Measurements from ENCODE around the gene DNM3. TPM values are rescaled to one million over a fixed set of nuclear protein-coding genes. Genes with fewer than 3 reads are reported as not detected.

The DNM3 gene
- total RNA-seq, 1 experiment from 2014 or later: 0.11 TPM

- TF ChIP-seq CTCF (IDR thresholded peaks at IDR 0.05; ENCODE audit: insufficient read depth in 1 of 2, low read depth in 1 of 2, low read length in 1 of 2, severe bottlenecking in 1 of 2, unreplicated experiment in 1 of 2): no peak
- no peaks in the 10 kb centered on the region for H3K27me3 ChIP-seq (replicated peaks; ENCODE audit: control insufficient read depth, insufficient read depth, low read length)
- no peak for DNase-seq
- no peak overlapping the region for H3K4me3 ChIP-seq (ENCODE audit: low read depth, low read length)
- H3K4me3 Mint-ChIP-seq (ENCODE audit: unreplicated experiment): no peak overlapping the region
- CTCF ChIA-PET: interaction anchor here (1.2 kb wide), 1 partner anchor 180 kb away, joined by 4 read pairs; no protein-coding TSS in a partner anchor
- H3K36me3 Mint-ChIP-seq (ENCODE audit: insufficient read depth, unreplicated experiment): no peaks in the 10 kb centered on the region
- no TSS peak for BruUV-seq (replicated peaks)
- H3K27ac Mint-ChIP-seq (ENCODE audit: unreplicated experiment): no peak overlapping the region
- no peaks in the 10 kb centered on the region for H3K27me3 Mint-ChIP-seq (ENCODE audit: insufficient read depth, unreplicated experiment)
- no peaks in the 10 kb centered on the region for H3K36me3 ChIP-seq (ENCODE audit: control insufficient read depth, insufficient read depth, low read length)
- POLR2A ChIA-PET: no interaction called here
- H3K9me3 Mint-ChIP-seq (ENCODE audit: unreplicated experiment): no peaks in the 10 kb centered on the region
- intact Hi-C loops (cut with micrococcal nuclease; ENCODE audit: unreplicated experiment): no loop called here
- no peaks in the 10 kb centered on the region for H3K4me1 ChIP-seq
- H3K9me3 ChIP-seq: no peaks in the 10 kb centered on the region
- H3K4me1 Mint-ChIP-seq (ENCODE audit: low read depth, unreplicated experiment): no peaks in the 10 kb centered on the region
Measured at GRCh38 chr1:171805395-171806115, 35.7 kb upstream of the DNM3 start.

- POLR2A ChIA-PET: no interaction called here
- no peak overlapping the region for H3K4me3 Mint-ChIP-seq (ENCODE audit: unreplicated experiment)
- CTCF ChIA-PET: no interaction called here
Measured at GRCh38 chr1:171807556-171807955, 33.7 kb upstream of the DNM3 start.

GRCh38 chr1:171809834-171810233, 31.5 kb upstream of the DNM3 start:
- Histone ChIP-seq H3K9me3 (no peaks in the 10 kb centered on the region), H3K36me3 (ENCODE audit: control insufficient read depth, insufficient read depth, low read length) (no peaks in the 10 kb centered on the region), H3K4me1 (no peaks in the 10 kb centered on the region), H3K4me3 (ENCODE audit: low read depth, low read length) (no peak overlapping the region), H3K27me3 (replicated peaks; ENCODE audit: control insufficient read depth, insufficient read depth, low read length) (no peaks in the 10 kb centered on the region)
- DNase-seq: no peak
- Mint-ChIP-seq H3K27ac (ENCODE audit: unreplicated experiment) (no peak overlapping the region), H3K4me3 (ENCODE audit: unreplicated experiment) (no peak overlapping the region), H3K27me3 (ENCODE audit: insufficient read depth, unreplicated experiment) (no peaks in the 10 kb centered on the region), H3K4me1 (ENCODE audit: low read depth, unreplicated experiment) (no peaks in the 10 kb centered on the region), H3K9me3 (ENCODE audit: unreplicated experiment) (no peaks in the 10 kb centered on the region), H3K36me3 (ENCODE audit: insufficient read depth, unreplicated experiment) (no peaks in the 10 kb centered on the region)
- POLR2A ChIA-PET: no interaction called here
- CTCF ChIA-PET: no interaction called here
- intact Hi-C loops (cut with micrococcal nuclease; ENCODE audit: unreplicated experiment): no loop called here
- no TSS peak for BruUV-seq (replicated peaks)
- no peak for TF ChIP-seq CTCF (IDR thresholded peaks at IDR 0.05; ENCODE audit: insufficient read depth in 1 of 2, low read depth in 1 of 2, low read length in 1 of 2, severe bottlenecking in 1 of 2, unreplicated experiment in 1 of 2)

More at GRCh38 chr1:171807556-171807955, 33.7 kb upstream of the DNM3 start:
- no peak overlapping the region for H3K4me3 ChIP-seq (ENCODE audit: low read depth, low read length)
- no TSS peak for BruUV-seq (replicated peaks)
- intact Hi-C loops (cut with micrococcal nuclease; ENCODE audit: unreplicated experiment): no loop called here
- no peaks in the 10 kb centered on the region for H3K27me3 ChIP-seq (replicated peaks; ENCODE audit: control insufficient read depth, insufficient read depth, low read length)
- H3K27ac Mint-ChIP-seq (ENCODE audit: unreplicated experiment): no peak overlapping the region
- no peaks in the 10 kb centered on the region for H3K36me3 Mint-ChIP-seq (ENCODE audit: insufficient read depth, unreplicated experiment)
- H3K4me1 ChIP-seq: no peaks in the 10 kb centered on the region
- no peaks in the 10 kb centered on the region for H3K9me3 ChIP-seq
- no peaks in the 10 kb centered on the region for H3K4me1 Mint-ChIP-seq (ENCODE audit: low read depth, unreplicated experiment)
- TF ChIP-seq CTCF (IDR thresholded peaks at IDR 0.05; ENCODE audit: insufficient read depth in 1 of 2, low read depth in 1 of 2, low read length in 1 of 2, severe bottlenecking in 1 of 2, unreplicated experiment in 1 of 2): no peak
- no peaks in the 10 kb centered on the region for H3K9me3 Mint-ChIP-seq (ENCODE audit: unreplicated experiment)
- no peaks in the 10 kb centered on the region for H3K27me3 Mint-ChIP-seq (ENCODE audit: insufficient read depth, unreplicated experiment)
- DNase-seq: no peak
- no peaks in the 10 kb centered on the region for H3K36me3 ChIP-seq (ENCODE audit: control insufficient read depth, insufficient read depth, low read length)

All from Caco-2 (cell line).